ENCODE measurements around the gene CADM1. TPM values are rescaled to one million over a fixed set of nuclear protein-coding genes. Genes with fewer than 3 reads are reported as not detected.

Gene CADM1
- total and polyA plus RNA-seq, 9 of the 15 experiments (the other 6 are each of a cell fraction or from before 2014, with no cell fraction given): 0.42 TPM; not detected in 8

- Histone ChIP-seq H3K9me3 (replicated peaks; ENCODE audit: control insufficient read depth, insufficient read depth, low read depth, low read length) (no peaks in the 10 kb centered on the region), H2AFZ (ENCODE audit: low read depth, low read length) (no peak overlapping the region), H3K9ac (ENCODE audit: insufficient read depth in 1 of 2, low read depth in 2 of 2, low read length in 2 of 2) (no peak overlapping the region), H4K20me1 (replicated peaks; ENCODE audit: control insufficient read depth, insufficient read depth, low read length) (no peaks in the 10 kb centered on the region), H3K4me1 (replicated peaks in 1 of 2; ENCODE audit: control insufficient read depth in 2 of 2, insufficient read depth in 2 of 2, low read length in 2 of 2) (no peaks in the 10 kb centered on the region), H3K27ac (ENCODE audit: extremely low read depth, low read depth, low read length) (no peak overlapping the region), H3K4me3 (no peak overlapping the region), H3K36me3 (ENCODE audit: control insufficient read depth, insufficient read depth, low read length) (no peaks in the 10 kb centered on the region), H3K79me2 (ENCODE audit: control insufficient read depth, insufficient read depth, low read length) (no peaks in the 10 kb centered on the region), H3K9me1 (ENCODE audit: control insufficient read depth, insufficient read depth, low read length) (no peaks in the 10 kb centered on the region), H3K4me2 (ENCODE audit: insufficient read depth, low read length) (no peak overlapping the region), H3K27me3 (ENCODE audit: control insufficient read depth in 2 of 2, insufficient read depth in 2 of 2, low read length in 2 of 2) (no peaks in the 10 kb centered on the region)
- FAIRE-seq: no peak
- intact Hi-C loops (cut with micrococcal nuclease): no loop called here
- WGBS (ENCODE audit: insufficient coverage, low coverage, missing lambda C conversion rate): 3% methylated on average over 2 of the region's 2 CpGs
- ATAC-seq: no peak
- CTCF ChIA-PET (ENCODE audit: low intra/inter-chr PET ratio): no interaction called here
- in situ Hi-C loops (cut with MboI): no loop called here
- DNase-seq (ENCODE audit: extremely low read depth in 1 of 4, low spot score in 3 of 4): no peak
- POLR2A ChIA-PET: no interaction called here
- no TSS peak for BruUV-seq (replicated peaks)
- no peak for TF ChIP-seq ASH1L (IDR thresholded peaks at IDR 0.05; ENCODE audit: borderline replicate concordance, low read depth, partially characterized antibody)
- no peak for TF ChIP-seq ZNF778 (CRISPR knock-in tag; IDR thresholded peaks at IDR 0.05)
- TF ChIP-seq GATAD2A (IDR thresholded peaks at IDR 0.05): no peak
- no peak for TF ChIP-seq ZNF140 (CRISPR knock-in tag; IDR thresholded peaks at IDR 0.05)
- TF ChIP-seq ZKSCAN1 (IDR thresholded peaks at IDR 0.05; ENCODE audit: low read depth, low read length): no peak
- TF ChIP-seq FOS (IDR thresholded peaks at IDR 0.05; ENCODE audit: extremely low read depth, insufficient read length): no peak
- no peak for TF ChIP-seq ZBTB9 (CRISPR knock-in tag; IDR thresholded peaks at IDR 0.05)
- TF ChIP-seq ZNF12 (CRISPR knock-in tag; IDR thresholded peaks at IDR 0.05): no peak
- no peak for TF ChIP-seq SREBF1 (IDR thresholded peaks at IDR 0.05; ENCODE audit: borderline replicate concordance, low read depth, low read length)
- TF ChIP-seq POLR2AphosphoS2 (IDR thresholded peaks at IDR 0.05; ENCODE audit: low read length): no peak
- TF ChIP-seq POLR2H (tag; IDR thresholded peaks at IDR 0.05; ENCODE audit: low read depth): no peak
- TF ChIP-seq TBP (optimal IDR thresholded peaks at IDR 0.05; ENCODE audit: low read depth, low read length): no peak
- no peak for TF ChIP-seq HMGN3 (IDR thresholded peaks at IDR 0.05; ENCODE audit: borderline replicate concordance, extremely low read depth, insufficient read length, low read depth, low read length)
- no peak for TF ChIP-seq ZBTB2 (IDR thresholded peaks at IDR 0.05)
These were observed 19.6 kb upstream of the CADM1 start for GRCh38 chr11:115523727-115524399.

Data from K562 (cell line).